ENCODE results near the gene MYCL.

- TF ChIP-seq POLR2A (IDR thresholded peaks at IDR 0.05) (no peak), CTCF (IDR thresholded peaks at IDR 0.05) (no peak)
Observed at GRCh38 chr1:39846796-39847195, 54.9 kb downstream of the MYCL start.
